ENCODE data around the gene MUC4.

MUC4 gene

GRCh38 chr3:195815169-195815771 lies 3.5 kb upstream of the MUC4 start:
- no peak for TF ChIP-seq CTCF (conservative IDR thresholded peaks at IDR 0.05; ENCODE audit: low read depth, low read length)
- H3K4me1 ChIP-seq (ENCODE audit: low read depth, poor library complexity, severe bottlenecking), result no peaks in the 10 kb centered on the region
- H3K4me2 ChIP-seq, result no peak overlapping the region
- H3K9ac ChIP-seq, result no peak overlapping the region
- no peaks in the 10 kb centered on the region for H4K20me1 ChIP-seq (ENCODE audit: insufficient read depth)
- peaks cover 76% of the 10 kb centered on the region for H3K27me3 ChIP-seq (ENCODE audit: insufficient read depth, low read depth)
- H3K4me3 ChIP-seq (IDR thresholded peaks at IDR 0.05; ENCODE audit: insufficient read depth, low read depth, low read length), result no peak overlapping the region
- H2AFZ ChIP-seq (ENCODE audit: low read depth), result no peak overlapping the region
- no peaks in the 10 kb centered on the region for H3K79me2 ChIP-seq (ENCODE audit: insufficient read depth, low read depth)
- no peak overlapping the region for H3K27ac ChIP-seq
- H3K36me3 ChIP-seq (ENCODE audit: insufficient read depth), result no peaks in the 10 kb centered on the region

- Histone ChIP-seq H2AFZ (ENCODE audit: low read depth) (no peak overlapping the region), H3K27ac (no peak overlapping the region), H3K9ac (no peak overlapping the region), H3K36me3 (ENCODE audit: insufficient read depth) (no peaks in the 10 kb centered on the region), H3K4me3 (IDR thresholded peaks at IDR 0.05; ENCODE audit: insufficient read depth, low read depth, low read length) (no peak overlapping the region), H3K79me2 (ENCODE audit: insufficient read depth, low read depth) (no peaks in the 10 kb centered on the region), H4K20me1 (ENCODE audit: insufficient read depth) (no peaks in the 10 kb centered on the region), H3K4me1 (ENCODE audit: low read depth, poor library complexity, severe bottlenecking) (no peaks in the 10 kb centered on the region), H3K4me2 (no peak overlapping the region), H3K27me3 (ENCODE audit: insufficient read depth, low read depth) (peaks cover 73% of the 10 kb centered on the region)
- no peak for TF ChIP-seq CTCF (conservative IDR thresholded peaks at IDR 0.05; ENCODE audit: low read depth, low read length)
Observed at GRCh38 chr3:195813916-195814640, 2.3 kb upstream of the MUC4 start.

GRCh38 chr3:195812366-195812765 lies 637 bp upstream of the MUC4 start:
- Histone ChIP-seq H3K36me3 (ENCODE audit: insufficient read depth) (no peaks in the 10 kb centered on the region), H3K4me2 (no peak overlapping the region), H3K79me2 (ENCODE audit: insufficient read depth, low read depth) (no peaks in the 10 kb centered on the region), H2AFZ (ENCODE audit: low read depth) (no peak overlapping the region), H3K27me3 (ENCODE audit: insufficient read depth, low read depth) (peaks cover 56% of the 10 kb centered on the region), H3K9ac (no peak overlapping the region), H3K4me3 (IDR thresholded peaks at IDR 0.05; ENCODE audit: insufficient read depth, low read depth, low read length) (no peak overlapping the region), H3K27ac (no peak overlapping the region), H3K4me1 (ENCODE audit: low read depth, poor library complexity, severe bottlenecking) (no peaks in the 10 kb centered on the region), H4K20me1 (ENCODE audit: insufficient read depth) (no peaks in the 10 kb centered on the region)
- no peak for TF ChIP-seq CTCF (conservative IDR thresholded peaks at IDR 0.05; ENCODE audit: low read depth, low read length)

GRCh38 chr3:195810455-195810845 lies 1.3 kb downstream of the MUC4 start:
- no peak overlapping the region for H2AFZ ChIP-seq (ENCODE audit: low read depth)
- no peak for TF ChIP-seq CTCF (conservative IDR thresholded peaks at IDR 0.05; ENCODE audit: low read depth, low read length)
- H3K4me2 ChIP-seq, result no peak overlapping the region
- no peaks in the 10 kb centered on the region for H3K36me3 ChIP-seq (ENCODE audit: insufficient read depth)
- no peaks in the 10 kb centered on the region for H3K79me2 ChIP-seq (ENCODE audit: insufficient read depth, low read depth)
- no peak overlapping the region for H3K27ac ChIP-seq
- no peaks in the 10 kb centered on the region for H4K20me1 ChIP-seq (ENCODE audit: insufficient read depth)
- no peak overlapping the region for H3K4me3 ChIP-seq (IDR thresholded peaks at IDR 0.05; ENCODE audit: insufficient read depth, low read depth, low read length)
- no peaks in the 10 kb centered on the region for H3K4me1 ChIP-seq (ENCODE audit: low read depth, poor library complexity, severe bottlenecking)
- no peak overlapping the region for H3K9ac ChIP-seq
- peaks cover 66% of the 10 kb centered on the region for H3K27me3 ChIP-seq (ENCODE audit: insufficient read depth, low read depth)
